ENCODE measurements around the gene HSFX1. TPM values are rescaled to one million over a fixed set of nuclear protein-coding genes. Genes with fewer than 3 reads are reported as not detected.

Gene HSFX1
- total and polyA plus RNA-seq, 2 of the 8 experiments (the other 6 are each of a cell fraction or from before 2014, with no cell fraction given): 0.42 to 0.63 TPM

GRCh38 chrX:149759824-149760223 lies 14.0 kb upstream of the HSFX1 start:
- Histone ChIP-seq H3K9me3 (ENCODE audit: insufficient read depth in 2 of 2, low read depth in 1 of 2, low read length in 1 of 2) (no peaks in the 10 kb centered on the region; a peak in 1 of 4 replicates), H2AFZ (ENCODE audit: low read length) (no peak overlapping the region), H2BK12ac (ENCODE audit: low read depth, low read length) (no peak overlapping the region), H2BK5ac (ENCODE audit: low read depth, low read length) (no peak overlapping the region), H2BK15ac (ENCODE audit: low read length) (no peak overlapping the region), H3K18ac (ENCODE audit: extremely low read depth, low read length) (no peak overlapping the region), H3K79me1 (ENCODE audit: low read depth, low read length) (no peaks in the 10 kb centered on the region), H3K4me3 (ENCODE audit: extremely low read depth in 1 of 4, insufficient read depth in 2 of 4, low read depth in 3 of 4, low read length in 4 of 4) (no peak overlapping the region), H3K4ac (replicated peaks; ENCODE audit: insufficient read length, low read depth, low read length) (no peak overlapping the region), H4K8ac (ENCODE audit: extremely low read depth, insufficient read depth, low read length) (no peak overlapping the region), H3K4me2 (ENCODE audit: insufficient read depth in 1 of 2, low read depth in 2 of 2, low read length in 2 of 2) (no peak overlapping the region), H3K27ac (ENCODE audit: low read depth, low read length) (no peak overlapping the region), H2AK5ac (ENCODE audit: low read depth, low read length) (no peak overlapping the region), H3K56ac (replicated peaks; ENCODE audit: insufficient read length, low read depth, low read length) (no peak overlapping the region), H4K5ac (ENCODE audit: insufficient read length, low read depth, low read length) (no peak overlapping the region), H3K9ac (replicated peaks in 1 of 4; ENCODE audit: extremely low read depth in 1 of 4, low read depth in 3 of 4, low read length in 3 of 4) (no peak overlapping the region), H4K91ac (replicated peaks; ENCODE audit: insufficient read length, low read length) (no peak overlapping the region), H3K23me2 (ENCODE audit: low read depth, low read length) (no peaks in the 10 kb centered on the region), H4K20me1 (replicated peaks in 1 of 2; ENCODE audit: control insufficient read depth in 1 of 2, insufficient read depth in 2 of 2, low read length in 2 of 2) (no peaks in the 10 kb centered on the region), H2BK20ac (ENCODE audit: low read length) (no peak overlapping the region), H2BK120ac (replicated peaks; ENCODE audit: low read depth, low read length) (no peak overlapping the region), H3K27me3 (replicated peaks in 1 of 4; ENCODE audit: control insufficient read depth in 3 of 4, extremely low read depth in 1 of 4, insufficient read depth in 3 of 4, low read length in 3 of 4) (no peaks in the 10 kb centered on the region), H3K4me1 (replicated peaks in 1 of 4; ENCODE audit: control insufficient read depth in 3 of 4, insufficient read depth in 4 of 4, low read length in 3 of 4) (no peaks in the 10 kb centered on the region), H3K14ac (ENCODE audit: insufficient read length) (no peak overlapping the region), H3K79me2 (ENCODE audit: control insufficient read depth in 1 of 2, insufficient read depth in 2 of 2, low read length in 2 of 2) (no peaks in the 10 kb centered on the region), H3K23ac (ENCODE audit: insufficient read length) (no peak overlapping the region), H3K36me3 (ENCODE audit: control insufficient read depth in 2 of 4, insufficient read depth in 4 of 4, low read length in 3 of 4) (no peaks in the 10 kb centered on the region)
- whole genome bisulfite sequencing, 2 experiments (ENCODE audit: extremely low coverage in 1 of 2, insufficient coverage in 1 of 2, insufficient read length in 1 of 2, insufficient replicate concordance in 2 of 2, low coverage in 1 of 2, low lambda C conversion rate in 2 of 2, missing lambda C conversion rate in 1 of 2): 93% methylated on average over 3 of the region's 7 CpGs; no CpG with 5 or more reads in 1 of the 2 experiments
- DNase-seq (ENCODE audit: low read depth in 1 of 2, low spot score in 2 of 2) (no peak), FAIRE-seq (no peak)
- ChIA-PET CTCF (ENCODE audit: partially characterized antibody) (no interaction called here), POLR2A (ENCODE audit: partially characterized antibody) (no interaction called here)
- TF ChIP-seq POU5F1 (IDR thresholded peaks at IDR 0.05; ENCODE audit: low read depth, low read length) (no peak), SP4 (IDR thresholded peaks at IDR 0.05; ENCODE audit: low read length) (no peak), SP2 (IDR thresholded peaks at IDR 0.05; ENCODE audit: low read length) (no peak), TAF1 (IDR thresholded peaks at IDR 0.05; ENCODE audit: low read depth, low read length) (no peak), RAD21 (IDR thresholded peaks at IDR 0.05 in 1 of 2, conservative IDR thresholded peaks at IDR 0.05 in 1 of 2; ENCODE audit: low read depth in 2 of 2, low read length in 2 of 2) (no peak), SRF (IDR thresholded peaks at IDR 0.05; ENCODE audit: low read depth, low read length) (no peak), PHF8 (conservative IDR thresholded peaks at IDR 0.05; ENCODE audit: low read depth, low read length) (no peak), RXRA (IDR thresholded peaks at IDR 0.05; ENCODE audit: insufficient read depth, low read depth, low read length) (no peak), ASH2L (IDR thresholded peaks at IDR 0.05; ENCODE audit: low read length) (no peak), YY1 (IDR thresholded peaks at IDR 0.05; ENCODE audit: low read depth, low read length) (no peak), SAP30 (IDR thresholded peaks at IDR 0.05; ENCODE audit: insufficient read depth, insufficient replicate concordance, low read length) (no peak), HDAC6 (IDR thresholded peaks at IDR 0.05; ENCODE audit: low read depth, low read length) (no peak), ATF3 (IDR thresholded peaks at IDR 0.05; ENCODE audit: insufficient read depth, low read depth, low read length) (no peak), SIN3A (conservative IDR thresholded peaks at IDR 0.05 in 1 of 2, IDR thresholded peaks at IDR 0.05 in 1 of 2; ENCODE audit: low read depth in 1 of 2, low read length in 2 of 2) (no peak), POLR2AphosphoS5 (IDR thresholded peaks at IDR 0.05; ENCODE audit: low read depth, low read length) (no peak)
